Lung (tissue), 12 donors: ENCODE measurements around the gene ARFIP1. TPM values are rescaled to one million over a fixed set of nuclear protein-coding genes. Genes with fewer than 3 reads are reported as not detected.
A peak's percentile ranks its signal among the peaks of the same experiment; 100 is the strongest.

Experiments used
- ATAC-seq: fragments of 200-7000 bp; cut with Tn5 transposase; one replicate; pipeline ENCODE4 v1.9.1; 2020; ENCODE audit warnings: moderate number of reproducible peaks; ENCODE audit not compliant: insufficient read depth, low FRiP score
- DNase-seq, 3 donors: peaks; one replicate each; pipeline ENCODE4 v3.0.0-alpha.2; 2013 to 2017
- H3K27ac ChIP-seq, 2 donors: one replicate each; pipeline ENCODE4 v1.5.1; 2013; ENCODE audit warnings: mild to moderate bottlenecking in 2 of 2, moderate library complexity in 2 of 2, control low read depth in 1 of 2, inconsistent platforms in 1 of 2, low read depth in 1 of 2, low read length in 1 of 2
- H3K27me3 ChIP-seq, 3 donors: one replicate each; pipeline ENCODE4 v1.5.1; 2013; ENCODE audit warnings: low read length in 2 of 3; ENCODE audit not compliant: control insufficient read depth in 3 of 3, insufficient read depth in 3 of 3
- H3K36me3 ChIP-seq, 4 donors: one replicate each; pipeline ENCODE4 v1.5.1; 2013; ENCODE audit warnings: low read length in 4 of 4, mild to moderate bottlenecking in 1 of 4, moderate library complexity in 1 of 4; ENCODE audit not compliant: control insufficient read depth in 4 of 4, insufficient read depth in 4 of 4
- H3K4me1 ChIP-seq, 5 donors: one replicate each; pipeline ENCODE4 v1.5.1; 2013; ENCODE audit warnings: low read length in 5 of 5, mild to moderate bottlenecking in 2 of 5, moderate library complexity in 1 of 5; ENCODE audit not compliant: control insufficient read depth in 5 of 5, insufficient read depth in 5 of 5
- H3K4me3 ChIP-seq: one replicate; pipeline ENCODE4 v1.5.1; 2013; ENCODE audit warnings: mild to moderate bottlenecking, control low read depth, moderate library complexity
- H3K9ac ChIP-seq, 2 donors: one replicate each; pipeline ENCODE4 v1.5.1; 2013; ENCODE audit warnings: low read length in 2 of 2, control low read depth in 1 of 2; ENCODE audit not compliant: insufficient read depth in 1 of 2
- H3K9me3 ChIP-seq, 4 donors: one replicate each; pipeline ENCODE4 v1.5.1; 2013; ENCODE audit warnings: low read length in 3 of 4, mild to moderate bottlenecking in 1 of 4, moderate library complexity in 1 of 4; ENCODE audit not compliant: control insufficient read depth in 4 of 4, insufficient read depth in 3 of 4
- WGBS, 2 donors: extraction: QIAGEN DNeasy Blood & Tissue Kit; methylation state at CpG; one replicate each; pipeline ENCODE4 v1.1.7; 2013; 5-methylcytosine and 5-hydroxymethylcytosine counted together
- polyA plus RNA-seq, 2 donors: library from polyadenylated mRNA; stranded (reverse); fragments of 200-250 nt; gene quantifications; one replicate each; pipeline ENCODE4 v1.2.1, GENCODE V29; 2013
- total RNA-seq, 2 donors: library from RNA; depleted of rRNA in 1 of 2; stranded (reverse); fragments of >200 nt in 1 of 2; gene quantifications; one replicate each; pipeline ENCODE4 v1.2.1, GENCODE V29; 2014 to 2021
- TF ChIP-seq, protein P1 (sequence below): IDR thresholded peaks from 2 replicates; pipeline ENCODE4 v1.5.1; 2012; ENCODE audit warnings: mild to moderate bottlenecking; ENCODE audit errors: control extremely low read depth, extremely low read depth
- donor health status: control.
- donor health status: control.
- donor health status: Bipolar disorder and iron deficiency.
- donor health status: healthy.
- donor health status: DM: yes; HTN: yes; CAD: no.

The ARFIP1 gene
- total and polyA plus RNA-seq, 4 donors = 20.9 to 65.8 (median 25.1) TPM

- Histone ChIP-seq H3K9ac (no peak overlapping the region), H3K4me3 (no peak overlapping the region), H3K36me3 (no peaks in the 10 kb centered on the region), H3K9me3 (no peaks in the 10 kb centered on the region), H3K4me1 (peaks cover 0 to 22% (median 0%) of the 10 kb centered on the region in 5 donors), H3K27ac (no peak overlapping the region), H3K27me3 (peaks cover 0 to 6% (median 2%) of the 10 kb centered on the region in 3 donors)
- DNase-seq (no peak), ATAC-seq (no peak)
- WGBS, 2 donors = 94 to 96% methylated on average over 1 of the region's 1 CpG
- TF ChIP-seq, protein P1, sequence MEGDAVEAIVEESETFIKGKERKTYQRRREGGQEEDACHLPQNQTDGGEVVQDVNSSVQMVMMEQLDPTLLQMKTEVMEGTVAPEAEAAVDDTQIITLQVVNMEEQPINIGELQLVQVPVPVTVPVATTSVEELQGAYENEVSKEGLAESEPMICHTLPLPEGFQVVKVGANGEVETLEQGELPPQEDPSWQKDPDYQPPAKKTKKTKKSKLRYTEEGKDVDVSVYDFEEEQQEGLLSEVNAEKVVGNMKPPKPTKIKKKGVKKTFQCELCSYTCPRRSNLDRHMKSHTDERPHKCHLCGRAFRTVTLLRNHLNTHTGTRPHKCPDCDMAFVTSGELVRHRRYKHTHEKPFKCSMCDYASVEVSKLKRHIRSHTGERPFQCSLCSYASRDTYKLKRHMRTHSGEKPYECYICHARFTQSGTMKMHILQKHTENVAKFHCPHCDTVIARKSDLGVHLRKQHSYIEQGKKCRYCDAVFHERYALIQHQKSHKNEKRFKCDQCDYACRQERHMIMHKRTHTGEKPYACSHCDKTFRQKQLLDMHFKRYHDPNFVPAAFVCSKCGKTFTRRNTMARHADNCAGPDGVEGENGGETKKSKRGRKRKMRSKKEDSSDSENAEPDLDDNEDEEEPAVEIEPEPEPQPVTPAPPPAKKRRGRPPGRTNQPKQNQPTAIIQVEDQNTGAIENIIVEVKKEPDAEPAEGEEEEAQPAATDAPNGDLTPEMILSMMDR = no peak
Observed at GRCh38 chr4:152777488-152777887, 2.3 kb upstream of the ARFIP1 start.

DNA sequence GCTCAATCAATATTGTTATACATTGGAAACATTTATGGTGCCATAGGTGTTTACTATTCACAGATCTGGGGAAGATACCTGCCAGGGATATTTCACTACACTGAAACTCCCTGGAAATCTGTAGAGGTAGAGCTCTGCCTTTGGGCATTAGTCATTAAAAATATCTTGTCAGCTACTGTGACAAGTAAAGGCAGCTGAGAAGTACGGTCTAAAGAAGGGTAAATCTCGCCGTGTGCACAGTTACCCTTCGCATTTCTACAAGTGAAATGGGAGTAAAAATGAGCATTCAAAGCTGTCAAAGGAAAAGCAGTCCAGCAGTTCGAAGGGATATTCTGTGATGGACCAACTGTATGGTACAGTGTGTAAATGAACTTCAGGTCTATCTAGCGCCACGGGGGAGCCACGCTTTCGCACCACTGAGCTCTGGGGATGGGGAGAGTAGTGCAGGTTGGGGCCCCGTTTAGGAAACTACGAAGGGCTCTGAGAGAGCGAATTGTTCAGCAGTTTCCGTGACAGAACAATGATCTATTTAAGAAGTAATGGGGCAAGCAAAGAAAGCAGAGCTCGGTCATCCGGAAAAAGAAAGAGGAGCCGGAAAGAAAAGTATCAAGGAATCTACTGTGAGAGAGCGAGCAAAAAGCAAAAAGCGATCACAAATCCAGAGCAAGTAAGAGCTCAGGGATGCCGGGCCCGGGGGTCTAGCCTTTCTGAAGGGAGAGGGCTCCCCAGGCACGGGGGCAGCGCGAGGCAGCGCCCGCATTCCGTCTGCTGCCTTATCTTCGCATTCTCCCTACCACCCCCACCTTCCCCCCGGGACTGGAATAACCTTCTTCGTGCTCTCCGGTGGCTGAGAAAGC lies 870 bp upstream of the ARFIP1 start:
- Histone ChIP-seq H3K4me1 (peaks cover 0 to 25% (median 0%) of the 10 kb centered on the region in 5 donors), H3K4me3 (peak overlapping the region; percentile 53), H3K27ac (peak overlapping the region; percentile 74 to 90), H3K9ac (peak overlapping the region; percentile 71 to 87), H3K9me3 (no peaks in the 10 kb centered on the region), H3K36me3 (peaks cover 0 to 3% (median 0%) of the 10 kb centered on the region in 4 donors), H3K27me3 (peaks cover 0 to 6% (median 2%) of the 10 kb centered on the region in 3 donors)
- TF ChIP-seq, protein P1 = no peak
- DNase-seq (peak in 2 of 3 donors; percentile 25 to 32), ATAC-seq (no peak)
- 1 to 2% methylated on average over 30 of the region's 30 CpGs for WGBS, 2 donors

DNA sequence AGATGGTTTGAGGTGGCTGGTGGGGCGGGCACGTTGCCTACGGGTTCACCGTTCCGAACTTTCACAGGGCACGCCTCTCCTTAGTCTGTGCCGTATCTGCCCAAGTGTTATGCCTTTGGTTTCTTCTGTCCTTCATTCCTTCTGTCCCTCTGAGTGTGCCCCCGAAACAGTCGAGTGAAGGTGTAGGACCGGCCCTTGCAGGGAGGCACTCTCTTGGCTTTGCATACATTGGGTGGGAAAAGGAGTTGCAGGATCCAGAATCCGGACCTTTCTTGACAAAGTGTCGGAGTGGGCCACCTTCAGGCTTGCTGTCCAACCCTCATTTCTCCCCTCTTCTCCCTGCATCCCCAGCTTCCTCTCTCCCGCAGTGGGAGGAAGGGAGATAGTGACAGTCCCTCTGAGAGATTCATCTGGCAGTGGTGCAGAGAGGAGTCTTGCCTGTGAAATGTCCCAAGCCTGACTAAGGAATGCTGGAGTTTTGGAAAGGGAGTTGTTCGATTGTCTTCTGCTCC lies 569 bp downstream of the ARFIP1 start:
- DNase-seq (peak in 1 of 3 donors; percentile 48), ATAC-seq (peak; percentile 1)
- TF ChIP-seq, protein P1 = no peak
- H3K9ac ChIP-seq = peak overlapping the region; percentile 76 to 89
- no peaks in the 10 kb centered on the region for H3K9me3 ChIP-seq
- H3K27me3 ChIP-seq = peaks cover 0 to 6% (median 2%) of the 10 kb centered on the region in 3 donors
- peaks cover 0 to 5% (median 0%) of the 10 kb centered on the region in 4 donors for H3K36me3 ChIP-seq
- H3K4me1 ChIP-seq = peaks cover 0 to 25% (median 3%) of the 10 kb centered on the region in 5 donors
- peak overlapping the region; percentile 63 for H3K4me3 ChIP-seq
- H3K27ac ChIP-seq = peak overlapping the region; percentile 86 to 90
- WGBS, 2 donors = 4 to 6% methylated on average over 13 to 14 of the region's 14 CpGs
